HepG2 (cell line): ENCODE measurements around the gene PLXNA4. TPM values are rescaled to one million over a fixed set of nuclear protein-coding genes. Genes with fewer than 3 reads are reported as not detected.

Experiments used
- ATAC-seq: fragments of 200-7000 bp; cut with Tn5 transposase; 3 replicates; pipeline ENCODE4 v1.9.1; 2020; ENCODE audit warnings: mild to moderate bottlenecking, moderate library complexity
- BruUV-seq: library from RNA; stranded (reverse); fragments of 400-500 nt; replicated peaks from 2 replicates; lab custom pipeline; 2021; lab: Mats Ljungman, UMichigan
- CTCF ChIA-PET: fragments of 300-600 bp; formaldehyde crosslinking; extraction: SDS; loops from one replicate; lab custom pipeline; 2021; ENCODE audit warnings: low total read pairs, inconsistent platforms, low intra/inter-chr PET ratio; lab: Yijun Ruan, JAX
- POLR2A ChIA-PET: fragments of 350-600 bp; sonication (Branson Sonifier 250); formaldehyde crosslinking; loops from one replicate; lab custom pipeline; 2020; ENCODE audit warnings: antibody characterized with exemption, inconsistent platforms; lab: Yijun Ruan, JAX
- DNase-seq: peaks from one replicate; pipeline ENCODE4 v3.0.0-alpha.2; 2015; ENCODE audit warnings: low spot score
- FAIRE-seq: peaks from 3 replicates; lab custom pipeline; 2011; peaks lifted over from hg19 to GRCh38; lab: Jason Lieb, UNC
- H2AFZ ChIP-seq: one replicate; pipeline ENCODE4 v1.6.1; 2011; ENCODE audit warnings: low read length, inconsistent platforms
- H3K27ac ChIP-seq: fragments of 300-600 bp; 3 replicates; pipeline ENCODE4 v1.8.0; 2011; ENCODE audit warnings: mixed run types, mild to moderate bottlenecking, mixed read lengths, low read length, inconsistent platforms; ENCODE audit not compliant: insufficient read depth; ENCODE audit errors: extremely low read length
- H3K27me3 ChIP-seq, 2 experiments: fragments of 200-600 bp in 1 of 2; 2 replicates in 1 of 2; 3 replicates in 1 of 2; pipeline versions ENCODE4 v1.6.0 to v1.8.0; 2011; ENCODE audit warnings: low read length in 2 of 2, mild to moderate bottlenecking in 2 of 2, moderate library complexity in 2 of 2, inconsistent platforms in 1 of 2; ENCODE audit not compliant: insufficient read depth in 2 of 2, control insufficient read depth in 1 of 2
- H3K36me3 ChIP-seq, 2 experiments: fragments of 200-600 bp in 1 of 2; replicated peaks in 1 of 2; 2 replicates in 1 of 2; 3 replicates in 1 of 2; pipeline versions ENCODE4 v1.5.1 to v1.8.0; 2011; ENCODE audit warnings: low read length in 2 of 2, inconsistent platforms in 1 of 2; ENCODE audit not compliant: insufficient read depth in 2 of 2, control insufficient read depth in 1 of 2
- H3K4me1 ChIP-seq: 2 replicates; pipeline ENCODE4 v1.5.1; 2012; ENCODE audit warnings: low read length, inconsistent platforms; ENCODE audit not compliant: insufficient read depth
- H3K4me2 ChIP-seq: 2 replicates; pipeline ENCODE4 v1.6.0; 2011; ENCODE audit warnings: low read depth, low read length, inconsistent platforms
- H3K4me3 ChIP-seq, 3 experiments: fragments of 200-600 bp in 1 of 3; sonication (generic), shearing (Covaris generic) in 1 of 3; replicated peaks in 1 of 3; 2 replicates each; pipeline ENCODE4 v1.5.1; 2011 to 2016; ENCODE audit warnings: low read length in 3 of 3, inconsistent platforms in 2 of 3, low read depth in 2 of 3, mild to moderate bottlenecking in 2 of 3, control low read depth in 1 of 3, mixed read lengths in 1 of 3; ENCODE audit not compliant: insufficient read depth in 1 of 3
- H3K79me2 ChIP-seq: one replicate; pipeline ENCODE4 v1.6.1; 2011; ENCODE audit warnings: low read length, inconsistent platforms; ENCODE audit not compliant: insufficient read depth
- H3K9ac ChIP-seq: 2 replicates; pipeline ENCODE4 v1.6.0; 2011; ENCODE audit warnings: mild to moderate bottlenecking, low read depth, low read length, inconsistent platforms; ENCODE audit not compliant: insufficient read depth
- H3K9me3 ChIP-seq: 2 replicates; pipeline ENCODE4 v1.5.1; 2012; ENCODE audit warnings: mild to moderate bottlenecking, low read length
- H4K20me1 ChIP-seq: 2 replicates; pipeline ENCODE4 v1.6.0; 2011; ENCODE audit warnings: inconsistent platforms, mild to moderate bottlenecking, low read length, moderate library complexity; ENCODE audit not compliant: insufficient read depth
- BHLHE40 ChIP-seq: IDR thresholded peaks from 2 replicates; pipeline ENCODE4 v1.6.1; 2011; ENCODE audit warnings: low read length, improper control_type of control experiment
- EEA1 ChIP-seq: sonication (generic); formaldehyde crosslinking; IDR thresholded peaks from 2 replicates; pipeline ENCODE4 v1.5.1; 2020; ENCODE audit warnings: mild to moderate bottlenecking, missing genetic modification reagents, borderline replicate concordance
- HDAC6 ChIP-seq: fragments of 200-600 bp; sonication (generic); IDR thresholded peaks from 2 replicates; pipeline ENCODE4 v1.7.0; 2017; ENCODE audit warnings: mild to moderate bottlenecking, antibody characterized with exemption, low read length, low read depth
- ZNF17 ChIP-seq: sonication (generic); formaldehyde crosslinking; IDR thresholded peaks from 2 replicates; pipeline ENCODE4 v1.5.0; 2020; ENCODE audit warnings: mild to moderate bottlenecking, missing genetic modification reagents
- ZNF766 ChIP-seq: sonication (generic); formaldehyde crosslinking; IDR thresholded peaks from 2 replicates; pipeline ENCODE4 v1.5.0; 2020; ENCODE audit warnings: missing genetic modification reagents, borderline replicate concordance
- WGBS: methylation state at CpG from one replicate; pipeline ENCODE4 v1.1.6; 2017; ENCODE audit warnings: low lambda C conversion rate; 5-methylcytosine and 5-hydroxymethylcytosine counted together
- in situ Hi-C: cut with HindIII; loops from 2 replicates; pipeline ENCODE4 v1.10.0; 2017; ENCODE audit warnings: low pct_unique_long_range_greater_than_20kb; ENCODE audit not compliant: extremely low pct_ligation_motif_present
- intact Hi-C: fragments of 100-400 bp; cut with micrococcal nuclease; formaldehyde crosslinking; loops from one replicate; pipeline ENCODE4 v1.10.0; 2022; ENCODE audit not compliant: unreplicated experiment
- polyA plus RNA-seq, 8 experiments: library from polyadenylated mRNA; depleted of rRNA in 3 of 8; stranded (reverse) in 7 of 8; unstranded in 1 of 8; fragments of >200 nt; fragmentation: Illumina TruSeq in 4 of 8; extraction: Trizol in 4 of 8; gene quantifications; 2 replicates each; pipeline versions ENCODE4 v1.2.1 to v1.2.3, GENCODE V29; 2011 to 2016; ENCODE audit warnings: low read depth in 4 of 8, missing spikeins in 1 of 8, mixed read lengths in 1 of 8; ENCODE audit not compliant: insufficient read depth in 1 of 8
- total RNA-seq, 5 experiments: library from RNA; depleted of rRNA; stranded (reverse); fragments of >200 nt; fragmentation: Illumina TruSeq; extraction: Trizol; gene quantifications; 2 replicates each; pipeline ENCODE4 v1.2.3, GENCODE V29; 2016; ENCODE audit warnings: low read depth in 1 of 5
- TF ChIP-seq, protein P1 (sequence below): fragments of 450-650 bp; IDR thresholded peaks from 2 replicates; pipeline ENCODE4 v1.6.1; 2016
- TF ChIP-seq, protein P2 (sequence below): sonication (generic); formaldehyde crosslinking; IDR thresholded peaks from 2 replicates; pipeline ENCODE4 v1.8.1; 2023; ENCODE audit warnings: mild to moderate bottlenecking, missing genetic modification reagents

PLXNA4 gene
- total and polyA plus RNA-seq, 2 of the 13 experiments (the other 11 are each of a cell fraction or from before 2014, with no cell fraction given): 0.01 to 0.04 TPM

DNA sequence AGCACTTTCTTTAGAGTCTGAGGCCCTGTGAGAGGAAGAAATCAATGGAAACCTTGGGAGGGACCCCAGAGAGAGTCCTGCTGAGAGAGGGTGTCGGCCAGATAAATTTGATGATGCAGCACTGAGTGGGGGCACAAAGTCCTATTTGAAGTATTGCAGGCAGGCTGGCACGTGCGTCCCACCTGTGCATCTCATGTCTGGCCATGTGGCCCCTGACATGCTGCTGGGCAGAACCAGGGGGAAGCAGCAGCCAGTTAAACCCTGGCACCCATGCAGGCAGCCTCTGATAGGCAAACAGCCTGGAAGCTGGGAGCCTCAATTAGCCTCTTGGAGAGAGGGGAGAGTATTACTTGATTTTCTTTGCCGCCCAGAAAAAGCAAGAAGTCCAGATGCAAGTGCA, 180.9 kb downstream of the PLXNA4 start:
- FAIRE-seq: no peak
- H3K4me2 ChIP-seq: no peak overlapping the region

More for the DNA sequence above, 180.9 kb downstream of the PLXNA4 start:
- H4K20me1 ChIP-seq: no peaks in the 10 kb centered on the region
- peaks cover 0 to 8% of the 10 kb centered on the region in 2 experiments; a peak in 1 of 5 replicates for H3K27me3 ChIP-seq
- H3K79me2 ChIP-seq: no peaks in the 10 kb centered on the region
- no peak for ATAC-seq
- in situ Hi-C loops (no loop called here), intact Hi-C loops (no loop called here)
- no peak for DNase-seq
- peak; percentile 41; the same call in 1 of the 2 replicates for TF ChIP-seq BHLHE40
- no peak for TF ChIP-seq ZNF766 (CRISPR knock-in tag)
- TF ChIP-seq ZNF17: no peak
- TF ChIP-seq HDAC6: no peak
- TF ChIP-seq, protein P1, sequence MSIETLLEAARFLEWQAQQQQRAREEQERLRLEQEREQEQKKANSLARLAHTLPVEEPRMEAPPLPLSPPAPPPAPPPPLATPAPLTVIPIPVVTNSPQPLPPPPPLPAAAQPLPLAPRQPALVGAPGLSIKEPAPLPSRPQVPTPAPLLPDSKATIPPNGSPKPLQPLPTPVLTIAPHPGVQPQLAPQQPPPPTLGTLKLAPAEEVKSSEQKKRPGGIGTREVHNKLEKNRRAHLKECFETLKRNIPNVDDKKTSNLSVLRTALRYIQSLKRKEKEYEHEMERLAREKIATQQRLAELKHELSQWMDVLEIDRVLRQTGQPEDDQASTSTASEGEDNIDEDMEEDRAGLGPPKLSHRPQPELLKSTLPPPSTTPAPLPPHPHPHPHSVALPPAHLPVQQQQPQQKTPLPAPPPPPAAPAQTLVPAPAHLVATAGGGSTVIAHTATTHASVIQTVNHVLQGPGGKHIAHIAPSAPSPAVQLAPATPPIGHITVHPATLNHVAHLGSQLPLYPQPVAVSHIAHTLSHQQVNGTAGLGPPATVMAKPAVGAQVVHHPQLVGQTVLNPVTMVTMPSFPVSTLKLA: peak; percentile 36; the same call in 1 of the 2 replicates
- no peak for TF ChIP-seq EEA1 (CRISPR knock-in tag)
- TF ChIP-seq, protein P2, sequence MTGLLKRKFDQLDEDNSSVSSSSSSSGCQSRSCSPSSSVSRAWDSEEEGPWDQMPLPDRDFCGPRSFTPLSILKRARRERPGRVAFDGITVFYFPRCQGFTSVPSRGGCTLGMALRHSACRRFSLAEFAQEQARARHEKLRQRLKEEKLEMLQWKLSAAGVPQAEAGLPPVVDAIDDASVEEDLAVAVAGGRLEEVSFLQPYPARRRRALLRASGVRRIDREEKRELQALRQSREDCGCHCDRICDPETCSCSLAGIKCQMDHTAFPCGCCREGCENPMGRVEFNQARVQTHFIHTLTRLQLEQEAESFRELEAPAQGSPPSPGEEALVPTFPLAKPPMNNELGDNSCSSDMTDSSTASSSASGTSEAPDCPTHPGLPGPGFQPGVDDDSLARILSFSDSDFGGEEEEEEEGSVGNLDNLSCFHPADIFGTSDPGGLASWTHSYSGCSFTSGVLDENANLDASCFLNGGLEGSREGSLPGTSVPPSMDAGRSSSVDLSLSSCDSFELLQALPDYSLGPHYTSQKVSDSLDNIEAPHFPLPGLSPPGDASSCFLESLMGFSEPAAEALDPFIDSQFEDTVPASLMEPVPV (CRISPR knock-in tag): no peak
- H3K9ac ChIP-seq: no peak overlapping the region
- no peaks in the 10 kb centered on the region for H3K36me3 ChIP-seq
- H2AFZ ChIP-seq: no peak overlapping the region
- POLR2A ChIA-PET: no interaction called here
- CTCF ChIA-PET: no interaction called here
- no peak overlapping the region for H3K4me3 ChIP-seq
- WGBS: 0% methylated on average over 4 of the region's 4 CpGs
- no peak overlapping the region for H3K27ac ChIP-seq
- no peaks in the 10 kb centered on the region for H3K4me1 ChIP-seq
- no peaks in the 10 kb centered on the region for H3K9me3 ChIP-seq
- BruUV-seq: no TSS peak
